Transverse colon (tissue), 3 donors: Measurements from ENCODE around the gene ARHGAP18.

ENCODE experiments used
- CTCF ChIP-seq, 5 experiments: fragments of 200-600 bp in 3 of 5; fragments of 450-650 bp in 2 of 5; sonication (generic) in 3 of 5; IDR thresholded peaks; 1 replicate in 2 of 5; 2 replicates in 3 of 5; pipeline ENCODE4 v1.5.1; 2016 to 2017; ENCODE audit warnings: antibody characterized with exemption in 5 of 5, inconsistent platforms in 3 of 5, mild to moderate bottlenecking in 2 of 5, moderate library complexity in 1 of 5
- POLR2A ChIP-seq: fragments of 450-650 bp; IDR thresholded peaks from one replicate; pipeline ENCODE4 v1.6.1; 2016; ENCODE audit warnings: antibody characterized with exemption, mild to moderate bottlenecking, moderate library complexity

GRCh38 chr6:129615496-129615895 lies 94.5 kb downstream of the ARHGAP18 start:
- TF ChIP-seq CTCF (IDR thresholded peaks at IDR 0.05) (no peak), POLR2A (no peak)
